Measurements from ENCODE around the gene HOXD3. TPM values are rescaled to one million over a fixed set of nuclear protein-coding genes. Genes with fewer than 3 reads are reported as not detected.
A peak's percentile ranks its signal among the peaks of the same experiment; 100 is the strongest.

Gene HOXD3
- total and polyA plus RNA-seq, 5 donors from 2014 or later, result not detected

GRCh38 chr2:176118601-176119339, 38.3 kb upstream of the HOXD3 start:
- H3K9me3 ChIP-seq (ENCODE audit: control insufficient read depth in 2 of 2, low read length in 2 of 2), result peaks cover 7 to 16% of the 10 kb centered on the region in 2 experiments
- no peak overlapping the region for H3K27ac ChIP-seq (ENCODE audit: insufficient read depth, low read length, poor library complexity, severe bottlenecking)
- no peak overlapping the region for H3K4me3 ChIP-seq (ENCODE audit: low read depth, low read length)
- Mint-ChIP-seq H3K4me1 (peaks cover 6 to 9% (median 7%) of the 10 kb centered on the region in 4 donors), H3K27me3 (peaks cover 75% of the 10 kb centered on the region), H3K36me3 (peaks cover 3% of the 10 kb centered on the region), H3K9me3 (peaks cover 0 to 16% (median 3%) of the 10 kb centered on the region in 7 donors), H3K27ac (peak overlapping the region in 1 of 3 donors; percentile 84), H3K4me3 (peak overlapping the region in 3 of 4 donors; percentile 41 to 82 (median 49))
- peaks cover 62% of the 10 kb centered on the region for H3K27me3 ChIP-seq (ENCODE audit: control insufficient read depth, insufficient read depth, low read length)
- no peaks in the 10 kb centered on the region for H3K36me3 ChIP-seq (ENCODE audit: control insufficient read depth, insufficient read depth, low read length)
- peaks cover 11% of the 10 kb centered on the region for H3K4me1 ChIP-seq (ENCODE audit: control insufficient read depth, insufficient read depth, low read length, poor library complexity, severe bottlenecking)
- ATAC-seq (ENCODE audit: low read depth in 2 of 2) (no peak), DNase-seq (peak in 1 of 3 donors; percentile 51)

GRCh38 chr2:176120364-176121189, 36.5 kb upstream of the HOXD3 start:
- DNase-seq (no peak), ATAC-seq (ENCODE audit: low read depth in 2 of 2) (no peak)
- peaks cover 6 to 11% (median 8%) of the 10 kb centered on the region in 4 donors for H3K4me1 Mint-ChIP-seq
- H3K27me3 ChIP-seq (ENCODE audit: control insufficient read depth, insufficient read depth, low read length), result peaks cover 55% of the 10 kb centered on the region
- peaks cover 0 to 16% (median 3%) of the 10 kb centered on the region in 7 donors for H3K9me3 Mint-ChIP-seq
- peaks cover 11% of the 10 kb centered on the region for H3K4me1 ChIP-seq (ENCODE audit: control insufficient read depth, insufficient read depth, low read length, poor library complexity, severe bottlenecking)
- no peaks in the 10 kb centered on the region for H3K36me3 ChIP-seq (ENCODE audit: control insufficient read depth, insufficient read depth, low read length)
- H3K36me3 Mint-ChIP-seq, result peaks cover 3% of the 10 kb centered on the region
- no peak overlapping the region for H3K4me3 ChIP-seq (ENCODE audit: low read depth, low read length)
- peak overlapping the region in 3 of 4 donors; percentile 9 to 61 (median 40) for H3K4me3 Mint-ChIP-seq
- no peak overlapping the region for H3K27ac ChIP-seq (ENCODE audit: insufficient read depth, low read length, poor library complexity, severe bottlenecking)
- peaks cover 75% of the 10 kb centered on the region for H3K27me3 Mint-ChIP-seq
- no peak overlapping the region for H3K27ac Mint-ChIP-seq
- peaks cover 7 to 12% of the 10 kb centered on the region in 2 experiments for H3K9me3 ChIP-seq (ENCODE audit: control insufficient read depth in 2 of 2, low read length in 2 of 2)

GRCh38 chr2:176121190-176122051, 35.7 kb upstream of the HOXD3 start:
- no peak overlapping the region for H3K4me3 ChIP-seq (ENCODE audit: low read depth, low read length)
- peaks cover 61% of the 10 kb centered on the region for H3K27me3 ChIP-seq (ENCODE audit: control insufficient read depth, insufficient read depth, low read length)
- H3K27me3 Mint-ChIP-seq, result peaks cover 80% of the 10 kb centered on the region
- H3K4me1 ChIP-seq (ENCODE audit: control insufficient read depth, insufficient read depth, low read length, poor library complexity, severe bottlenecking), result peaks cover 11% of the 10 kb centered on the region
- peaks cover 0 to 15% (median 3%) of the 10 kb centered on the region in 7 donors for H3K9me3 Mint-ChIP-seq
- H3K27ac ChIP-seq (ENCODE audit: insufficient read depth, low read length, poor library complexity, severe bottlenecking), result no peak overlapping the region
- peak overlapping the region in 2 of 4 donors; percentile 40 to 50 for H3K4me3 Mint-ChIP-seq
- H3K4me1 Mint-ChIP-seq, result peaks cover 6 to 11% (median 8%) of the 10 kb centered on the region in 4 donors
- ATAC-seq (ENCODE audit: low read depth in 2 of 2), result no peak
- no peak for DNase-seq
- H3K36me3 ChIP-seq (ENCODE audit: control insufficient read depth, insufficient read depth, low read length), result no peaks in the 10 kb centered on the region
- no peak overlapping the region for H3K27ac Mint-ChIP-seq
- H3K9me3 ChIP-seq (ENCODE audit: control insufficient read depth in 2 of 2, low read length in 2 of 2), result peaks cover 7 to 10% of the 10 kb centered on the region in 2 experiments
- peaks cover 3% of the 10 kb centered on the region for H3K36me3 Mint-ChIP-seq

- Mint-ChIP-seq H3K4me1 (peaks cover 7 to 15% (median 10%) of the 10 kb centered on the region in 4 donors), H3K27ac (no peak overlapping the region), H3K36me3 (peaks cover 3% of the 10 kb centered on the region), H3K4me3 (peak overlapping the region in 3 of 4 donors; percentile 67 to 82 (median 68)), H3K9me3 (peaks cover 0 to 15% (median 3%) of the 10 kb centered on the region in 7 donors), H3K27me3 (peaks cover 80% of the 10 kb centered on the region)
- Histone ChIP-seq H3K27ac (ENCODE audit: insufficient read depth, low read length, poor library complexity, severe bottlenecking) (no peak overlapping the region), H3K36me3 (ENCODE audit: control insufficient read depth, insufficient read depth, low read length) (no peaks in the 10 kb centered on the region), H3K27me3 (ENCODE audit: control insufficient read depth, insufficient read depth, low read length) (peaks cover 60% of the 10 kb centered on the region), H3K9me3 (ENCODE audit: control insufficient read depth in 2 of 2, low read length in 2 of 2) (peaks cover 3 to 7% of the 10 kb centered on the region in 2 experiments), H3K4me1 (ENCODE audit: control insufficient read depth, insufficient read depth, low read length, poor library complexity, severe bottlenecking) (peaks cover 11% of the 10 kb centered on the region), H3K4me3 (ENCODE audit: low read depth, low read length) (no peak overlapping the region)
- ATAC-seq (ENCODE audit: low read depth in 2 of 2) (no peak), DNase-seq (no peak)
These were observed 34.9 kb upstream of the HOXD3 start for GRCh38 chr2:176122052-176122682.

GRCh38 chr2:176122683-176123410, 34.3 kb upstream of the HOXD3 start, which contains the start of gene HOXD9:
HOXD9 (plus strand) TSS chr2:176122719; CDS start chr2:176122769, 50 bp downstream.
- Histone ChIP-seq H3K9me3 (ENCODE audit: control insufficient read depth in 2 of 2, low read length in 2 of 2) (peaks cover 0 to 7% of the 10 kb centered on the region in 2 experiments), H3K27ac (ENCODE audit: insufficient read depth, low read length, poor library complexity, severe bottlenecking) (no peak within 1 kb of the TSS), H3K4me1 (ENCODE audit: control insufficient read depth, insufficient read depth, low read length, poor library complexity, severe bottlenecking) (peaks cover 11% of the 10 kb centered on the region), H3K36me3 (ENCODE audit: control insufficient read depth, insufficient read depth, low read length) (no peaks in the 10 kb centered on the region), H3K4me3 (ENCODE audit: low read depth, low read length) (no peak within 1 kb of the TSS), H3K27me3 (ENCODE audit: control insufficient read depth, insufficient read depth, low read length) (peaks cover 63% of the 10 kb centered on the region)
- H3K27me3 Mint-ChIP-seq, result peaks cover 80% of the 10 kb centered on the region
- no peak within 1 kb of the TSS for H3K27ac Mint-ChIP-seq
- peak within 1 kb of the TSS; percentile 53 to 82 (median 68) for H3K4me3 Mint-ChIP-seq
- ATAC-seq (ENCODE audit: low read depth in 2 of 2), result no peak
- peaks cover 3% of the 10 kb centered on the region for H3K36me3 Mint-ChIP-seq
- peaks cover 0 to 14% (median 3%) of the 10 kb centered on the region in 7 donors for H3K9me3 Mint-ChIP-seq
- peaks cover 7 to 16% (median 14%) of the 10 kb centered on the region in 4 donors for H3K4me1 Mint-ChIP-seq
- DNase-seq, result no peak

- Mint-ChIP-seq H3K27me3 (peaks cover 80% of the 10 kb centered on the region), H3K36me3 (peaks cover 3% of the 10 kb centered on the region), H3K4me3 (peak overlapping the region; percentile 15 to 61 (median 40)), H3K9me3 (peaks cover 0 to 13% (median 3%) of the 10 kb centered on the region in 7 donors), H3K4me1 (peaks cover 11 to 23% (median 17%) of the 10 kb centered on the region in 4 donors), H3K27ac (no peak overlapping the region)
- ATAC-seq (ENCODE audit: low read depth in 2 of 2) (no peak), DNase-seq (no peak)
- H3K27ac ChIP-seq (ENCODE audit: insufficient read depth, low read length, poor library complexity, severe bottlenecking), result no peak overlapping the region
- H3K9me3 ChIP-seq (ENCODE audit: control insufficient read depth in 2 of 2, low read length in 2 of 2), result peaks cover 0 to 7% of the 10 kb centered on the region in 2 experiments
- H3K36me3 ChIP-seq (ENCODE audit: control insufficient read depth, insufficient read depth, low read length), result no peaks in the 10 kb centered on the region
- H3K4me1 ChIP-seq (ENCODE audit: control insufficient read depth, insufficient read depth, low read length, poor library complexity, severe bottlenecking), result peaks cover 12% of the 10 kb centered on the region
- H3K27me3 ChIP-seq (ENCODE audit: control insufficient read depth, insufficient read depth, low read length), result peaks cover 63% of the 10 kb centered on the region
- no peak overlapping the region for H3K4me3 ChIP-seq (ENCODE audit: low read depth, low read length)
These were observed 33.5 kb upstream of the HOXD3 start for GRCh38 chr2:176123411-176124109.
